CD14-positive monocyte (primary cell): ENCODE measurements around the gene SCP2. TPM values are rescaled to one million over a fixed set of nuclear protein-coding genes. Genes with fewer than 3 reads are reported as not detected.

Source experiments
- DNase-seq, 3 donors: peaks; one replicate each; pipeline ENCODE4 v3.0.0-alpha.2; 2011 to 2022
- H2AFZ ChIP-seq: 2 replicates; pipeline ENCODE4 v1.6.0; 2012; ENCODE audit warnings: mild to moderate bottlenecking, low read depth, low read length, inconsistent platforms; ENCODE audit not compliant: insufficient read depth, poor library complexity, severe bottlenecking
- H3K27ac ChIP-seq, 2 donors: 1 replicate in 1 of 2; 2 replicates in 1 of 2; pipeline ENCODE4 v1.5.1; 2012 to 2013; ENCODE audit warnings: low read length in 2 of 2, control low read depth in 1 of 2, inconsistent platforms in 1 of 2, low read depth in 1 of 2, mild to moderate bottlenecking in 1 of 2
- H3K27me3 ChIP-seq, 2 donors: one replicate each; pipeline versions ENCODE4 v1.6.0 to v1.6.1; 2011 to 2013; ENCODE audit warnings: low read length in 2 of 2; ENCODE audit not compliant: control insufficient read depth in 2 of 2, insufficient read depth in 2 of 2
- H3K36me3 ChIP-seq, 2 donors: replicated peaks in 1 of 2; 1 replicate in 1 of 2; 2 replicates in 1 of 2; pipeline versions ENCODE4 v1.5.1 to v1.6.1; 2012 to 2013; ENCODE audit warnings: low read length in 2 of 2, control low read depth in 1 of 2, inconsistent platforms in 1 of 2, mild to moderate bottlenecking in 1 of 2; ENCODE audit not compliant: insufficient read depth in 2 of 2, control insufficient read depth in 1 of 2
- H3K4me1 ChIP-seq, 2 donors: 1 replicate in 1 of 2; 2 replicates in 1 of 2; pipeline versions ENCODE4 v1.5.1 to v1.6.1; 2012 to 2013; ENCODE audit warnings: low read length in 2 of 2, control low read depth in 1 of 2, inconsistent platforms in 1 of 2, mild to moderate bottlenecking in 1 of 2, moderate library complexity in 1 of 2; ENCODE audit not compliant: insufficient read depth in 2 of 2, control insufficient read depth in 1 of 2
- H3K4me2 ChIP-seq: replicated peaks from 2 replicates; pipeline ENCODE3; 2012; ENCODE audit warnings: low read length, moderate library complexity, mild to moderate bottlenecking; ENCODE audit not compliant: poor library complexity, severe bottlenecking; ENCODE audit errors: extremely low read depth
- H3K4me3 ChIP-seq, 3 experiments: fragments of 200-600 bp in 1 of 3; sonication (generic) in 1 of 3; replicated peaks in 1 of 3; 1 replicate in 2 of 3; 2 replicates in 1 of 3; pipeline ENCODE4 v1.5.1; 2011 to 2013; ENCODE audit warnings: low read length in 3 of 3, mild to moderate bottlenecking in 3 of 3, control low read depth in 2 of 3, low read depth in 2 of 3, inconsistent platforms in 1 of 3, moderate library complexity in 1 of 3
- H3K79me2 ChIP-seq: 2 replicates; pipeline ENCODE4 v1.6.0; 2012; ENCODE audit warnings: mild to moderate bottlenecking, control low read depth, inconsistent platforms, low read length, moderate library complexity; ENCODE audit not compliant: insufficient read depth
- H3K9ac ChIP-seq: 2 replicates; pipeline ENCODE4 v1.6.0; 2017; ENCODE audit warnings: low read length, mild to moderate bottlenecking; ENCODE audit not compliant: insufficient read depth, poor library complexity, severe bottlenecking
- H3K9me3 ChIP-seq, 2 donors: replicated peaks in 1 of 2; 1 replicate in 1 of 2; 2 replicates in 1 of 2; pipeline versions ENCODE4 v1.5.1 to v1.6.1; 2012 to 2013; ENCODE audit warnings: low read length in 2 of 2, control low read depth in 1 of 2; ENCODE audit not compliant: control insufficient read depth in 1 of 2, insufficient read depth in 1 of 2
- H4K20me1 ChIP-seq: 2 replicates; pipeline ENCODE4 v1.6.0; 2012; ENCODE audit warnings: mild to moderate bottlenecking, low read length, control low read depth, moderate library complexity; ENCODE audit not compliant: insufficient read depth
- H3K27ac Mint-ChIP-seq, 7 donors: one replicate each; pipeline ENCODE4 v1.8.0; 2020; ENCODE audit warnings: mild to moderate bottlenecking in 7 of 7, mixed read lengths in 7 of 7, moderate library complexity in 6 of 7, inconsistent platforms in 2 of 7
- H3K27me3 Mint-ChIP-seq, 3 donors: one replicate each; pipeline ENCODE4 v1.8.0; 2021 to 2022; ENCODE audit warnings: low read depth in 3 of 3, mild to moderate bottlenecking in 3 of 3, mixed read lengths in 3 of 3, moderate library complexity in 3 of 3, inconsistent platforms in 1 of 3
- H3K36me3 Mint-ChIP-seq, 2 donors: one replicate each; pipeline ENCODE4 v1.8.0; 2020; ENCODE audit warnings: mixed read lengths in 2 of 2, inconsistent platforms in 1 of 2, mild to moderate bottlenecking in 1 of 2
- H3K4me1 Mint-ChIP-seq: one replicate; pipeline ENCODE4 v1.8.0; 2020; ENCODE audit warnings: mild to moderate bottlenecking, mixed read lengths
- H3K4me3 Mint-ChIP-seq, 2 donors: one replicate each; pipeline ENCODE4 v1.8.0; 2020; ENCODE audit warnings: mild to moderate bottlenecking in 2 of 2, mixed read lengths in 2 of 2, moderate library complexity in 1 of 2
- H3K9me3 Mint-ChIP-seq, 7 donors: one replicate each; pipeline ENCODE4 v1.8.0; 2020 to 2022; ENCODE audit warnings: mixed read lengths in 7 of 7, mild to moderate bottlenecking in 6 of 7, moderate library complexity in 6 of 7, inconsistent platforms in 2 of 7
- CTCF ChIP-seq: fragments of 200-600 bp; IDR thresholded peaks from one replicate; pipeline ENCODE4 v1.8.0; 2022; ENCODE audit warnings: antibody characterized with exemption, mild to moderate bottlenecking
- WGBS: methylation state at CpG from one replicate; pipeline ENCODE4 v1.1.5; 2013; ENCODE audit warnings: missing lambda C conversion rate; ENCODE audit not compliant: insufficient coverage; 5-methylcytosine and 5-hydroxymethylcytosine counted together
- intact Hi-C, 2 donors: fragments of 100-400 bp; cut with micrococcal nuclease; formaldehyde crosslinking; loops; one replicate each; pipeline versions ENCODE4 v1.15.0 to v1.15.1; 2023
- polyA plus RNA-seq, 3 donors: library from polyadenylated mRNA; depleted of rRNA in 1 of 3; unstranded in 2 of 3; stranded (reverse) in 1 of 3; fragments of 300-500 nt in 2 of 3; fragments of >200 nt in 1 of 3; fragmentation: Illumina TruSeq in 2 of 3; gene quantifications; 1 replicate in 2 of 3; 2 replicates in 1 of 3; pipeline ENCODE4 v1.2.3, GENCODE V29; 2012 to 2021

Gene SCP2
- polyA plus RNA-seq, 3 donors, result 56.3 to 197 (median 156) TPM

DNA sequence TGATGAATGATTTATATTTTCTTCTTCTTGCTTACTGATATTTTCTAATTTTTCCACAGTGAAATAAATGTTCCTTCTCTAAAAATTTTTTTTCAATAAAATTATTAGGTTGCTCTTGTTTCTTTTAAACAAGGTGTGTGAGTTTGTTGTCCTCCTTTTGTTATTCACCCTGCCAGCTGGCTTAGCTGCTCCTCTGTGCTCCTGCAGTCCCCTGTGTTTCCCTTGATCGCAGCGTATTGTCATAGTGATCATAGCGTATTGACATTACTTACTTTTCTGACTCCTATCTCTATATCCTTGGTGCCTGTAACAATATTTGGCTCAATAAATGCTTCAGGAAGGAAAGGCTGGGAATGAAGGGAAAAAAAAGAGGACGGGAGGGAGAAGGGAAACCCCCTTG lies 110.1 kb downstream of the SCP2 start:
- intact Hi-C loops, result no loop called here
- no peak overlapping the region for H3K4me3 Mint-ChIP-seq
- no peak overlapping the region for H3K27ac ChIP-seq
- H4K20me1 ChIP-seq, result no peaks in the 10 kb centered on the region
- TF ChIP-seq CTCF, result no peak
- H3K27me3 Mint-ChIP-seq, result peaks cover 0 to 3% (median 2%) of the 10 kb centered on the region in 3 donors
- no peaks in the 10 kb centered on the region for H3K4me1 Mint-ChIP-seq
- peaks cover 43 to 58% of the 10 kb centered on the region in 2 donors for H3K36me3 Mint-ChIP-seq
- H3K4me2 ChIP-seq, result no peak overlapping the region
- H3K9ac ChIP-seq, result no peak overlapping the region
- no peak for DNase-seq
- H3K4me1 ChIP-seq, result no peaks in the 10 kb centered on the region
- H2AFZ ChIP-seq, result no peak overlapping the region
- no CpG with 5 or more reads among the region's 4 CpGs for WGBS
- no peaks in the 10 kb centered on the region for H3K9me3 ChIP-seq
- H3K79me2 ChIP-seq, result no peaks in the 10 kb centered on the region
- no peak overlapping the region for H3K4me3 ChIP-seq
- no peaks in the 10 kb centered on the region for H3K27me3 ChIP-seq
- no peak overlapping the region for H3K27ac Mint-ChIP-seq
- peaks cover 33 to 49% of the 10 kb centered on the region in 2 donors for H3K36me3 ChIP-seq
- H3K9me3 Mint-ChIP-seq, result no peaks in the 10 kb centered on the region

- no peak overlapping the region for H3K4me2 ChIP-seq
- H3K36me3 Mint-ChIP-seq, result peaks cover 44 to 52% of the 10 kb centered on the region in 2 donors
- no peaks in the 10 kb centered on the region for H3K79me2 ChIP-seq
- H3K27ac Mint-ChIP-seq, result no peak overlapping the region
- H2AFZ ChIP-seq, result no peak overlapping the region
- H3K4me1 ChIP-seq, result no peaks in the 10 kb centered on the region
- TF ChIP-seq CTCF, result no peak
- no peak for DNase-seq
- H3K27me3 Mint-ChIP-seq, result peaks cover 0 to 3% (median 2%) of the 10 kb centered on the region in 3 donors
- H3K4me3 ChIP-seq, result no peak overlapping the region
- H3K27ac ChIP-seq, result no peak overlapping the region
- no peaks in the 10 kb centered on the region for H4K20me1 ChIP-seq
- peaks cover 26 to 53% of the 10 kb centered on the region in 2 donors for H3K36me3 ChIP-seq
- H3K9me3 ChIP-seq, result no peaks in the 10 kb centered on the region
- no peaks in the 10 kb centered on the region for H3K9me3 Mint-ChIP-seq
- H3K4me3 Mint-ChIP-seq, result no peak overlapping the region
- H3K9ac ChIP-seq, result no peak overlapping the region
- WGBS, result 100% methylated on average over 1 of the region's 3 CpGs
- intact Hi-C loops, result no loop called here
- H3K27me3 ChIP-seq, result no peaks in the 10 kb centered on the region
- no peaks in the 10 kb centered on the region for H3K4me1 Mint-ChIP-seq
Observed at GRCh38 chr1:53038566-53038965, 111.5 kb downstream of the SCP2 start.
